ENCODE data around the gene LCE3B. TPM values are rescaled to one million over a fixed set of nuclear protein-coding genes. Genes with fewer than 3 reads are reported as not detected.

LCE3B gene
- total RNA-seq, 2 experiments from 2014 or later, result not detected

Other genes starting within 250 kb of the LCE3B start
- not detected for gene CRNN, start 199.5 kb upstream of the LCE3B start, total RNA-seq
- not detected for gene LCE5A, start 103.0 kb upstream of the LCE3B start, total RNA-seq
- gene CRCT1, start 99.3 kb upstream of the LCE3B start, total RNA-seq, result not detected
- not detected for gene LCE3E, start 47.0 kb upstream of the LCE3B start, total RNA-seq
- not detected for gene LCE3D, start 33.3 kb upstream of the LCE3B start, total RNA-seq
- not detected for gene LCE3C, start 13.6 kb upstream of the LCE3B start, total RNA-seq
- gene LCE3A, start 9.3 kb downstream of the LCE3B start, total RNA-seq, result not detected
- not detected for gene LCE2D, start 49.6 kb downstream of the LCE3B start, total RNA-seq
- not detected for gene LCE2C, start 61.5 kb downstream of the LCE3B start, total RNA-seq
- gene LCE2B, start 72.3 kb downstream of the LCE3B start, total RNA-seq, result not detected
- gene LCE2A, start 84.5 kb downstream of the LCE3B start, total RNA-seq, result not detected
- gene LCE4A, start 94.3 kb downstream of the LCE3B start, total RNA-seq, result not detected
- gene KPRP, start 144.2 kb downstream of the LCE3B start, total RNA-seq, result not detected
- not detected for gene LCE1F, start 161.3 kb downstream of the LCE3B start, total RNA-seq
- gene LCE1E, start 172.4 kb downstream of the LCE3B start, total RNA-seq, result not detected
- gene LCE1D, start 182.9 kb downstream of the LCE3B start, total RNA-seq, result not detected
- not detected for gene LCE1C, start 192.8 kb downstream of the LCE3B start, total RNA-seq
- not detected for gene LCE1B, start 198.2 kb downstream of the LCE3B start, total RNA-seq
- not detected for gene LCE1A, start 213.7 kb downstream of the LCE3B start, total RNA-seq
- gene LCE6A, start 229.0 kb downstream of the LCE3B start, total RNA-seq, result not detected
- gene LCE7A, start 246.2 kb downstream of the LCE3B start, total RNA-seq, result not detected

Measured in activated CD4-positive, alpha-beta memory T cell treated with anti-CD3 and anti-CD28 coated beads, Interleukin-2, amount 10 ng/mL, durations not matched to agents 7 days and 5 days (primary cell).